Cardiac fibroblast (primary cell): ENCODE measurements around the gene CFAP100.

Experiments used
- DNase-seq, 2 donors: peaks; one replicate each; pipeline versions ENCODE4 v3.0.0 to v3.0.0-alpha.2; 2010; ENCODE audit warnings: low read depth in 2 of 2
- H3K4me3 ChIP-seq, 2 donors: replicated peaks in 1 of 2; 1 replicate in 1 of 2; 2 replicates in 1 of 2; pipeline ENCODE4 v1.5.1; 2011; ENCODE audit warnings: low read depth in 2 of 2, low read length in 2 of 2, mild to moderate bottlenecking in 2 of 2, moderate library complexity in 1 of 2
- TF ChIP-seq, protein P1 (sequence below): IDR thresholded peaks from one replicate; pipeline ENCODE4 v1.5.1; 2011; ENCODE audit warnings: low read depth, mild to moderate bottlenecking, low read length, inconsistent platforms

The CFAP100 gene

DNA sequence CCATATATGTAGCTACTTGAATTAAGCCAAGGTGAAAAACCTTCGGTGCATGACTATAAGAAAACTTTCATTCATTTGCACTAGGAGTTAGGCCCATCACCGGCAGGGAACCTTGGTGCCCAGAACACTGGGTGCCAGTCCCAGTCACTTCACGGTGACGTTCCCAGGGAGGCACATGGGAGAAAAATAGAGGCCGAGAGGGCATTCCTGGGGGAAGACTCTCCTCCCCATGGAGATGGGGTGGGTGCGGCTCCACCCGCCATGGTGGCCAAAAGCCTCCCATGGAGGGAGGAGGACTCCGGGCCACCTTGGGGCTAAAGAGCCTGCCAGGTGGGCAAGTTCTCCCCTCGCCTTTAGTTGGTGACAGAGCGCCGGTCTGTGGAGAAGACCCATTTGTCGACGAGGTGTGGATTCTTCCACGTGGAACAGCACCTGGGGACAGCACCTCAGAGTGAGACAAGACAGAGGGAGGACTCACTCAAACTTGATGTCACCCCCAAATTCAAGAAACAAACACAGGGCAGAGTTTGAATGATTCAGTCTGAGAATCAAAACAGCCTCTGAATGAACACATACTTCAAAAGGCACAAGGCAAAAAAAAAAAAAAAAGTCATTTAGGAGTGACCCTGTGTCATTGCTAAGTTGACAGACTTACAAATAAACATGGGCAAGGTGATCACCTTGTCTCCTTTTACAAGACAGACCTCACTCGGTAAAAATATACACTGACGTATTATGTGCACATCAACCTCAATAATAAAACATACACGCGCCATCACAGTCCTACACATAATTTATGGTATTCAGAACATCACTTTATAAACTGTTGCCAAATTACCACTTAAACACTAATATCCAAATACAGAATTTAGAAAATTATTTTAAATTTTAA lies 42.4 kb downstream of the CFAP100 start:
- TF ChIP-seq, protein P1, sequence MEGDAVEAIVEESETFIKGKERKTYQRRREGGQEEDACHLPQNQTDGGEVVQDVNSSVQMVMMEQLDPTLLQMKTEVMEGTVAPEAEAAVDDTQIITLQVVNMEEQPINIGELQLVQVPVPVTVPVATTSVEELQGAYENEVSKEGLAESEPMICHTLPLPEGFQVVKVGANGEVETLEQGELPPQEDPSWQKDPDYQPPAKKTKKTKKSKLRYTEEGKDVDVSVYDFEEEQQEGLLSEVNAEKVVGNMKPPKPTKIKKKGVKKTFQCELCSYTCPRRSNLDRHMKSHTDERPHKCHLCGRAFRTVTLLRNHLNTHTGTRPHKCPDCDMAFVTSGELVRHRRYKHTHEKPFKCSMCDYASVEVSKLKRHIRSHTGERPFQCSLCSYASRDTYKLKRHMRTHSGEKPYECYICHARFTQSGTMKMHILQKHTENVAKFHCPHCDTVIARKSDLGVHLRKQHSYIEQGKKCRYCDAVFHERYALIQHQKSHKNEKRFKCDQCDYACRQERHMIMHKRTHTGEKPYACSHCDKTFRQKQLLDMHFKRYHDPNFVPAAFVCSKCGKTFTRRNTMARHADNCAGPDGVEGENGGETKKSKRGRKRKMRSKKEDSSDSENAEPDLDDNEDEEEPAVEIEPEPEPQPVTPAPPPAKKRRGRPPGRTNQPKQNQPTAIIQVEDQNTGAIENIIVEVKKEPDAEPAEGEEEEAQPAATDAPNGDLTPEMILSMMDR = no peak
- DNase-seq = no peak

DNA sequence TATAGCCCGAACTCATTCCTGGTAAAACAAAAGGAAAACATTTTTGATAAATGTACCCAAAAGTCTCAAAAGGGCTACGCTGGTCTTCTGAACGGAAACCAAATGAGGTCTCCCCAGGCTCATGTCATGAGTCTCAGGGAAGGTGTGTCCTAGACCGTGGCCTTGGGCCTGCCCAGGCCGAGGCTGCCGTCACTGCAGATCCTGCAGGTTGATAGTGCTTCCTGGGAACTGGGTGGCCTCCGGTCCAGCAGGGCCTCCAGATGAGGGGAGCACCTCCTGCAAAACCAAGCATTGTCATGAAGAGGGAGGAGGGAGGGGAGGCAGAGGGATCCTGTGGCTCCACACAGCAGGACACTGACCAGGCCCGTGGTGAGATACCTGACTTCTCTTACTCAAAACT lies 43.5 kb downstream of the CFAP100 start:
- no peak for DNase-seq
- no peak overlapping the region for H3K4me3 ChIP-seq
- TF ChIP-seq, protein P1 = no peak

More for the DNA sequence above, 42.4 kb downstream of the CFAP100 start:
- H3K4me3 ChIP-seq = no peak overlapping the region

DNA sequence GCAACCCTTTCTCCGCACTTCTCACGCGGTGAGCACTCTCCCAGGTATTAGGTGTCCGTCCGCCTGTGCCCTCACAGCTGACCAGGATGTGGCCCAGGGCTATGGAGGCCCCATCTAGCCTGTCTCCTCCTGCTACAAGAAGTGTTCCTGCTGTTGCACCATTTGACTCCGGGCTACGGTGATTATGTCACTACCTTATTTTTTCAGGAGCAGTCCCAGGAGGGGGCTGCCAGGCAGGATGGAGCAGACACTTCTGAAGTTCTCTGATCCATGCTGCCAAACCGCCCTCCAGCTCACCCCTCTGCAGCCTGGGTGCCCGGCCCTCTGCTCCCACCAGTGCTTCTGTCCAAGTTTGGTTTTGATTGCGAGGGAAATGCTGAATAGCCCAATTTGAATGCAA lies 44.0 kb downstream of the CFAP100 start:
- no peak for DNase-seq
- H3K4me3 ChIP-seq = no peak overlapping the region
- TF ChIP-seq, protein P1 = no peak

DNA sequence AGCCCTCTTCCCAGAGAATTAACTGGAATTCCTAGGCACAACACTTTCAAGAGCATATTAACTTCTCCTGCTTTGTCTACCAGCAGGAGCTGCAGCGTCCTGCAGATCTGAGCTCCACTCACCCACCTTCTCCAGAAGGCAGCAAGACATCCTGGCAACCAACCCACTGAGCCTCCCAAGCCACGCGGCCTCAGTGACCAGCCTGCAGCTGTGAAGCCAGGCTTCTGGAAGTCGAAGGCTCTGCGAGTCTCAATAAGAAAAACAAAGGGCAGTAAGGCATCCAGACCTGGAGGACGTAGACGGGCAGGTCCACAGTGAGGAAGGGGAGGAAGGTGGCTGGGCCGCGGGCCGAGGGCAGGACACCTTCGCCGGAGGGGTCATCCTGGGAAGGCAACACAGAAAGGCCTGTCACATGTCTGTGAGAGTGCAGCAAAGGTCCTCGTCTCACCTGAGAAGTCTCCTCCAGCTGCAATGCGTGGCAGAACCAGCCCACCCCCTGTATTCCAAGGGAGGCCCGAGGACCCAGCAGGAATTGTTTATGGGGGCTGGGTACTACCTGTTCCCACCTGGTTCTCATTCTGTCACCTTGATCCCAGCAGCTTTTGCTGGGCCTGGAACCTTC lies 44.7 kb downstream of the CFAP100 start:
- DNase-seq = no peak
- no peak overlapping the region for H3K4me3 ChIP-seq
- TF ChIP-seq, protein P1 = no peak

DNA sequence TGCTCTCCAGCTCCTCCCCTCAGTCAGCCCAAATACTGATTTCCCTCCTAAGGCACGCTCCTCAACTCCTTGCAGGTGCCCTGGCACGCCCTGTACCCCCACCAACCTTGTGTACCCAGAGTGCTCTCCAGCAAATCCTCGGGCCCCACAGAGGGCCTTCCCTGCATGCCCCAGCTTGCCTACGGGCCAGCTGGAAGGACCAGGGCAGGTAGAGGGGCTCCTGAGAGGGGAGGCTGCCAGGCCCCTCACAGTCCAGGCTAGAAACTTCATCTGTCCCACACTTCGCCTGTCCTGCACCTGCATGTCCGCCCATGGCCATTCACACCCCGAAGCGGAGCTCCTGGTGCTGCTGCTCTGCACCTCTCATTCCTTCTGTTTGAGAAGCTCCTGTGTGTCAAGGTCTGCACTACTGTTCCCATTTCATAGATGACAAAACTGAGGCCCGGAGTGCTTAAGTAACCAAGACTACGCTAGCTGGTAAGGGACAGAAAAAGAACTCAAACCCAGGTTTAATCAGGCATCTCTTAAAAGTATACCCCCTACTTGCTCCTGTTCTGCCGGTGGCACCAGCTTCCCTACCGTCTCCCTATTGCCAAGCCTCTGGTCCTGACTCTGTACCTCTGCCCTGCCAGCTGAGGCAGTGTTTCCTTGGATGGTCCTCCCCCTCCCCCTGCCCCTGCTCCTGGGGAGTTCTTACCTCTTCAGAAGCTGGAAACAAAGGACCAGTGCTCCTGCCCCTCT lies 45.4 kb downstream of the CFAP100 start:
- TF ChIP-seq, protein P1 = no peak
- no peak overlapping the region for H3K4me3 ChIP-seq
- DNase-seq = no peak

DNA sequence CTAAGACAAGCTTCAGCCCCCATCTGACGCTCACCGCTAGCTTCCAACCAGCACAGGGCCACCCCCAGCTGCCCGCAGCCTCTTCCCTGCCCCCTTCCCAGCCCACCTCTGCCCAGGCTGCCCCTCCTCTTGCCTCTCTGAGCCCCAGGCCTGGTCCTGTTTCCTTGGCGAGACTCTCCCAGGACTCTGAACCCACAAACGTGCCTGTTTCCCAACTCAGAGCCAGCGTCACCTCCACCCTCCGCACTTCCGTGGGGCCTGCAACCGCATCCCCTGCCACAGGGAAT lies 45.9 kb downstream of the CFAP100 start:
- H3K4me3 ChIP-seq = no peak overlapping the region
- TF ChIP-seq, protein P1 = no peak
- no peak for DNase-seq
